WTC11 (cell line): ENCODE results near the gene NEK5. TPM values are rescaled to one million over a fixed set of nuclear protein-coding genes. Genes with fewer than 3 reads are reported as not detected.
"Not testable (repeated sequence)": the region's sequence is repeated elsewhere in the genome, so short reads cannot be mapped to it uniquely, and the experiment has no call there.

Experiments
- ATAC-seq: fragments of 200-7000 bp; cut with Tn5 transposase; 2 replicates; pipeline ENCODE4 v1.10.0; 2021; ENCODE audit warnings: mild to moderate bottlenecking, moderate library complexity
- CTCF ChIA-PET: fragments of 300-600 bp; sonication (Branson Sonifier 250); formaldehyde crosslinking; loops from one replicate; lab custom pipeline; 2021; ENCODE audit warnings: antibody characterized with exemption; lab: Charles Lee
- POLR2A ChIA-PET: fragments of 350-600 bp; sonication (Branson Sonifier 250); formaldehyde crosslinking; loops from one replicate; lab custom pipeline; 2021; ENCODE audit warnings: antibody characterized with exemption; lab: Charles Lee
- DNase-seq: peaks from one replicate; pipeline ENCODE4 v3.0.0; 2021; ENCODE audit warnings: low spot score
- H3K27ac Mint-ChIP-seq: 2 replicates; pipeline ENCODE4 v1.8.0; 2021; ENCODE audit warnings: mixed read lengths
- H3K27me3 Mint-ChIP-seq: 2 replicates; pipeline ENCODE4 v1.8.0; 2021; ENCODE audit warnings: low read depth, mild to moderate bottlenecking, moderate library complexity, mixed read lengths
- H3K36me3 Mint-ChIP-seq: 2 replicates; pipeline ENCODE4 v1.8.0; 2021; ENCODE audit warnings: mixed read lengths
- H3K4me1 Mint-ChIP-seq: 2 replicates; pipeline ENCODE4 v1.8.0; 2022; ENCODE audit warnings: mixed read lengths
- H3K4me3 Mint-ChIP-seq: 2 replicates; pipeline ENCODE4 v1.8.0; 2021; ENCODE audit warnings: mild to moderate bottlenecking, moderate library complexity, mixed read lengths
- H3K9me3 Mint-ChIP-seq: 2 replicates; pipeline ENCODE4 v1.8.0; 2021; ENCODE audit warnings: mixed read lengths
- ATF1 ChIP-seq: sonication (generic); formaldehyde crosslinking; IDR thresholded peaks from 2 replicates; pipeline ENCODE4 v1.8.1; 2023; ENCODE audit warnings: mild to moderate bottlenecking, moderate library complexity, missing genetic modification reagents
- CDX4 ChIP-seq: fragments of 250-450 bp; sonication (Bioruptor Pico); IDR thresholded peaks from 2 replicates; pipeline ENCODE4 v1.9.0; 2021; ENCODE audit warnings: moderate library complexity, mild to moderate bottlenecking, inconsistent platforms, borderline replicate concordance
- CREB1 ChIP-seq: sonication (generic); formaldehyde crosslinking; IDR thresholded peaks from 2 replicates; pipeline ENCODE4 v1.8.0; 2023; ENCODE audit warnings: mild to moderate bottlenecking, missing genetic modification reagents
- E2F5 ChIP-seq: sonication (generic); formaldehyde crosslinking; IDR thresholded peaks from 2 replicates; pipeline ENCODE4 v1.8.1; 2022; ENCODE audit warnings: mild to moderate bottlenecking, moderate library complexity, missing genetic modification reagents
- ESRRA ChIP-seq: sonication (generic); formaldehyde crosslinking; IDR thresholded peaks from 2 replicates; pipeline ENCODE4 v1.8.1; 2022; ENCODE audit warnings: mild to moderate bottlenecking, missing genetic modification reagents, borderline replicate concordance
- FOXP4 ChIP-seq: sonication (generic); formaldehyde crosslinking; IDR thresholded peaks from 2 replicates; pipeline ENCODE4 v1.8.0; 2022; ENCODE audit warnings: mild to moderate bottlenecking, missing genetic modification reagents
- HMGA2 ChIP-seq: fragments of 250-450 bp; sonication (Bioruptor Pico); IDR thresholded peaks from 2 replicates; pipeline ENCODE4 v1.4.0; 2021; ENCODE audit warnings: mild to moderate bottlenecking, moderate library complexity
- OVOL2 ChIP-seq: fragments of 250-450 bp; sonication (Bioruptor Pico); IDR thresholded peaks from 2 replicates; pipeline ENCODE4 v1.9.0; 2021; ENCODE audit warnings: mild to moderate bottlenecking, borderline replicate concordance
- PRRX2 ChIP-seq: fragments of 250-450 bp; sonication (Bioruptor Pico); IDR thresholded peaks from 2 replicates; pipeline ENCODE4 v1.8.0; 2021; ENCODE audit warnings: mild to moderate bottlenecking
- TCF7 ChIP-seq: sonication (generic); formaldehyde crosslinking; IDR thresholded peaks from 2 replicates; pipeline ENCODE4 v1.8.0; 2022; ENCODE audit warnings: mild to moderate bottlenecking, low read depth, missing genetic modification reagents, moderate library complexity
- ZBTB43 ChIP-seq: sonication (generic); formaldehyde crosslinking; IDR thresholded peaks from 2 replicates; pipeline ENCODE4 v1.8.1; 2023; ENCODE audit warnings: mild to moderate bottlenecking, missing genetic modification reagents
- ZNF281 ChIP-seq: sonication (generic); formaldehyde crosslinking; IDR thresholded peaks from 2 replicates; pipeline ENCODE4 v1.8.0; 2023; ENCODE audit warnings: mild to moderate bottlenecking, missing genetic modification reagents
- ZNF425 ChIP-seq: fragments of 250-450 bp; sonication (Bioruptor Pico); conservative IDR thresholded peaks from 2 replicates; pipeline ENCODE4 v1.9.0; 2021; ENCODE audit warnings: mild to moderate bottlenecking
- ZNF532 ChIP-seq: fragments of 250-450 bp; sonication (Bioruptor Pico); IDR thresholded peaks from 2 replicates; pipeline ENCODE4 v1.9.0; 2021; ENCODE audit warnings: mild to moderate bottlenecking, borderline replicate concordance
- total RNA-seq: library from RNA; stranded (reverse); gene quantifications from 3 replicates; pipeline ENCODE4 v1.2.3, GENCODE V29; 2021

Gene NEK5
- total RNA-seq, 1 experiment from 2014 or later = 0.55 TPM

- TF ChIP-seq FOXP4 (no peak), PRRX2 (CRISPR knock-in tag) (no peak), ZNF532 (CRISPR knock-in tag) (no peak)
- TF ChIP-seq, all 79 proteins: peak for 0
Observed at GRCh38 chr13:52033039-52033438, 95.8 kb downstream of the NEK5 start (continued).

- Mint-ChIP-seq H3K9me3 (peaks cover 42% of the 10 kb centered on the region), H3K4me1 (peaks cover 15% of the 10 kb centered on the region), H3K36me3 (peaks cover 56% of the 10 kb centered on the region)
- CTCF ChIA-PET = interaction anchor here (0.9 kb wide), 1 partner anchor 98 kb away, joined by 4 read pairs; the partner anchor contains the start of gene NEK5
- H3K27ac Mint-ChIP-seq, DNase-seq, ATAC-seq, POLR2A ChIA-PET, H3K27me3 Mint-ChIP-seq, H3K4me3 Mint-ChIP-seq: not testable (repeated sequence)
Observed at GRCh38 chr13:52030401-52030800, 98.5 kb downstream of the NEK5 start.

- no peak overlapping the region for H3K4me3 Mint-ChIP-seq
- DNase-seq (no peak), ATAC-seq (no peak)
- no peaks in the 10 kb centered on the region; the same call in 1 of the 2 replicates for H3K27me3 Mint-ChIP-seq
- H3K27ac Mint-ChIP-seq = no peak overlapping the region
- CTCF ChIA-PET = interaction anchor here (1.2 kb wide), 1 partner anchor 17 kb away, joined by 3 read pairs; the partner anchor contains the start of gene ALG11
- peaks cover 9% of the 10 kb centered on the region for H3K4me1 Mint-ChIP-seq
- peaks cover 42% of the 10 kb centered on the region for H3K9me3 Mint-ChIP-seq
- H3K36me3 Mint-ChIP-seq = peaks cover 65% of the 10 kb centered on the region
- TF ChIP-seq HMGA2 = no peak
- TF ChIP-seq OVOL2 (CRISPR knock-in tag) = no peak
- TF ChIP-seq ZBTB43 (CRISPR knock-in tag) = no peak
- no peak for TF ChIP-seq TCF7 (CRISPR knock-in tag)
- TF ChIP-seq E2F5 (CRISPR knock-in tag) = no peak
- no peak for TF ChIP-seq ZNF425 (CRISPR knock-in tag)
- TF ChIP-seq ESRRA (CRISPR knock-in tag) = no peak
- no peak for TF ChIP-seq ATF1
- no peak for TF ChIP-seq ZNF281
- TF ChIP-seq CREB1 (CRISPR knock-in tag) = no peak
- no peak for TF ChIP-seq CDX4 (CRISPR knock-in tag)
- POLR2A ChIA-PET = no interaction called here
Observed at GRCh38 chr13:52029569-52029968, 99.3 kb downstream of the NEK5 start.
